PC-3 (cell line): ENCODE results near the gene SOCS2.

ENCODE experiments used
- EZH2 ChIP-seq: fragments of 300-600 bp; sonication (generic); IDR thresholded peaks from one replicate; pipeline ENCODE4 v1.6.1; 2017; ENCODE audit warnings: antibody characterized with exemption, mild to moderate bottlenecking, low read length; ENCODE audit not compliant: unreplicated experiment
- EZH2phosphoT487 ChIP-seq: fragments of 300-600 bp; sonication (generic); IDR thresholded peaks from 2 replicates; pipeline ENCODE4 v1.6.1; 2018; ENCODE audit warnings: mild to moderate bottlenecking, antibody characterized with exemption, low read length, borderline replicate concordance
- TF ChIP-seq, protein P1 (sequence below): fragments of 300-600 bp; sonication (generic); conservative IDR thresholded peaks from 2 replicates; pipeline ENCODE4 v1.5.1; 2017; ENCODE audit warnings: antibody characterized with exemption, low read depth, mild to moderate bottlenecking, low read length

DNA sequence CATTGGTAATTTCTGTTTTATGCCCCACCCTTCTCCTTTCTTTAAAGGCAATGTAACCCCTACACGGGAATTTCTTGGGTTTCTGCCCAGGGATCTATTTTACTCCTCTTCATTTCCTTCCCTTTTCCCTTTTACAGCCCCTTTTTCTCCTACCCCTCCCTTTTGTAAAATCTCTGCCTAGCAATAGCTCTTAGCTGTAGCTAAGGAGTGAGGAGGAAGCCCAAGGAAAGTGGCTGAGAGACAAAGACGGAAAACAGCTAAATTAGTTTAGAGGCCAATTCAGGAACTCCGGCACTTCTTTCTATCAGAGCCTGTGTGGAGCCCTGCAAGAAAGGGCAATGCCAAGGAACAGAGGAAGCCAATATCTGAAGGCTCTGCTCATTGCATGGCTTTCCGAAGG, 40.3 kb downstream of the SOCS2 start:
- TF ChIP-seq, protein P1, sequence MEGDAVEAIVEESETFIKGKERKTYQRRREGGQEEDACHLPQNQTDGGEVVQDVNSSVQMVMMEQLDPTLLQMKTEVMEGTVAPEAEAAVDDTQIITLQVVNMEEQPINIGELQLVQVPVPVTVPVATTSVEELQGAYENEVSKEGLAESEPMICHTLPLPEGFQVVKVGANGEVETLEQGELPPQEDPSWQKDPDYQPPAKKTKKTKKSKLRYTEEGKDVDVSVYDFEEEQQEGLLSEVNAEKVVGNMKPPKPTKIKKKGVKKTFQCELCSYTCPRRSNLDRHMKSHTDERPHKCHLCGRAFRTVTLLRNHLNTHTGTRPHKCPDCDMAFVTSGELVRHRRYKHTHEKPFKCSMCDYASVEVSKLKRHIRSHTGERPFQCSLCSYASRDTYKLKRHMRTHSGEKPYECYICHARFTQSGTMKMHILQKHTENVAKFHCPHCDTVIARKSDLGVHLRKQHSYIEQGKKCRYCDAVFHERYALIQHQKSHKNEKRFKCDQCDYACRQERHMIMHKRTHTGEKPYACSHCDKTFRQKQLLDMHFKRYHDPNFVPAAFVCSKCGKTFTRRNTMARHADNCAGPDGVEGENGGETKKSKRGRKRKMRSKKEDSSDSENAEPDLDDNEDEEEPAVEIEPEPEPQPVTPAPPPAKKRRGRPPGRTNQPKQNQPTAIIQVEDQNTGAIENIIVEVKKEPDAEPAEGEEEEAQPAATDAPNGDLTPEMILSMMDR, result no peak
- no peak for TF ChIP-seq EZH2
- TF ChIP-seq EZH2phosphoT487, result no peak
